Thoracic aorta (tissue), 2 donors: ENCODE results near the gene PAM. TPM values are rescaled to one million over a fixed set of nuclear protein-coding genes. Genes with fewer than 3 reads are reported as not detected.
"Not testable (repeated sequence)": the region's sequence is repeated elsewhere in the genome, so short reads cannot be mapped to it uniquely, and the experiment has no call there.

Source experiments
- ATAC-seq: fragments of 150-250 bp; one replicate; pipeline ENCODE4 v1.8.0; 2017; ENCODE audit warnings: low read depth; ENCODE audit not compliant: insufficient number of reproducible peaks, low FRiP score
- DNase-seq: peaks from one replicate; pipeline ENCODE4 v3.0.0-alpha.2; 2020; ENCODE audit warnings: low spot score
- H3K27ac ChIP-seq, 2 donors: fragments of 200-600 bp; sonication (generic); 1 replicate in 1 of 2; 2 replicates in 1 of 2; pipeline ENCODE4 v1.5.1; 2016; ENCODE audit warnings: mild to moderate bottlenecking in 2 of 2, moderate library complexity in 2 of 2
- H3K27me3 ChIP-seq: fragments of 200-600 bp; sonication (generic); replicated peaks from 2 replicates; pipeline ENCODE4 v1.6.0; 2016; ENCODE audit warnings: mild to moderate bottlenecking; ENCODE audit not compliant: insufficient read depth
- H3K36me3 ChIP-seq: fragments of 200-600 bp; sonication (generic); one replicate; pipeline ENCODE4 v1.5.1; 2016
- H3K4me1 ChIP-seq, 2 donors: fragments of 200-600 bp; sonication (generic); 1 replicate in 1 of 2; 2 replicates in 1 of 2; pipeline versions ENCODE4 v1.5.1 to v1.6.0; 2016; ENCODE audit warnings: low read depth in 2 of 2, mild to moderate bottlenecking in 1 of 2; ENCODE audit not compliant: control insufficient read depth in 1 of 2
- H3K4me3 ChIP-seq: fragments of 200-600 bp; sonication (generic); 2 replicates; pipeline ENCODE4 v1.5.1; 2016; ENCODE audit warnings: mild to moderate bottlenecking
- H3K9me3 ChIP-seq: fragments of 200-600 bp; sonication (generic); 2 replicates; pipeline ENCODE4 v1.5.1; 2016
- total RNA-seq, 2 donors: library from RNA; depleted of rRNA; stranded (reverse); fragments of >200 nt; gene quantifications; one replicate each; pipeline versions ENCODE4 v1.1.0 to v1.2.3, GENCODE V29; 2016
- TF ChIP-seq, protein P1 (sequence below): fragments of 200-600 bp; sonication (generic); IDR thresholded peaks from one replicate; pipeline ENCODE4 v1.5.1; 2019; ENCODE audit warnings: antibody characterized with exemption

Gene PAM
- total RNA-seq, 2 donors from 2014 or later = 571 to 806 TPM

DNA sequence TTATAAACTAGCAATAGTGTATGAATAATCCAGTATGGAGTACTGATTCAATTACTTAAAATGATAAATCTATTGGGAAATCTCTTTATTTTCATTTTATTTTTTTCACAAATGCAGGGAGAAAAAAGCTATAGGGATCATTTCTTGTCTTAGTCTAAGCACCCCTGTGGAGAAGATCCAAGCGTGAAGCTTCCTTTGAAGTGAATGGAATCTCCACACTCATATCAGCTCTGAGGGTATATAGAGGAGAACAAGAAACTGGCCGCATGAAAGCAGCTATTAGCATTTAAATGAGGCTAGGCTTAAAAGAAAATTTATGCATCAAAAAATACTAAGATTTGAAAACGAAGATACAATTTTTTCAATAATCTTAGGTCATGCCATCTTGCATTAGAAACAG lies 12.9 kb upstream of the PAM start:
- Histone ChIP-seq H3K4me3 (no peak overlapping the region), H3K9me3 (no peaks in the 10 kb centered on the region), H3K27me3 (no peaks in the 10 kb centered on the region), H3K36me3 (no peaks in the 10 kb centered on the region), H3K27ac (no peak overlapping the region), H3K4me1 (no peaks in the 10 kb centered on the region)
- no peak for DNase-seq
- ATAC-seq = no peak
- TF ChIP-seq, protein P1, sequence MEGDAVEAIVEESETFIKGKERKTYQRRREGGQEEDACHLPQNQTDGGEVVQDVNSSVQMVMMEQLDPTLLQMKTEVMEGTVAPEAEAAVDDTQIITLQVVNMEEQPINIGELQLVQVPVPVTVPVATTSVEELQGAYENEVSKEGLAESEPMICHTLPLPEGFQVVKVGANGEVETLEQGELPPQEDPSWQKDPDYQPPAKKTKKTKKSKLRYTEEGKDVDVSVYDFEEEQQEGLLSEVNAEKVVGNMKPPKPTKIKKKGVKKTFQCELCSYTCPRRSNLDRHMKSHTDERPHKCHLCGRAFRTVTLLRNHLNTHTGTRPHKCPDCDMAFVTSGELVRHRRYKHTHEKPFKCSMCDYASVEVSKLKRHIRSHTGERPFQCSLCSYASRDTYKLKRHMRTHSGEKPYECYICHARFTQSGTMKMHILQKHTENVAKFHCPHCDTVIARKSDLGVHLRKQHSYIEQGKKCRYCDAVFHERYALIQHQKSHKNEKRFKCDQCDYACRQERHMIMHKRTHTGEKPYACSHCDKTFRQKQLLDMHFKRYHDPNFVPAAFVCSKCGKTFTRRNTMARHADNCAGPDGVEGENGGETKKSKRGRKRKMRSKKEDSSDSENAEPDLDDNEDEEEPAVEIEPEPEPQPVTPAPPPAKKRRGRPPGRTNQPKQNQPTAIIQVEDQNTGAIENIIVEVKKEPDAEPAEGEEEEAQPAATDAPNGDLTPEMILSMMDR = no peak

DNA sequence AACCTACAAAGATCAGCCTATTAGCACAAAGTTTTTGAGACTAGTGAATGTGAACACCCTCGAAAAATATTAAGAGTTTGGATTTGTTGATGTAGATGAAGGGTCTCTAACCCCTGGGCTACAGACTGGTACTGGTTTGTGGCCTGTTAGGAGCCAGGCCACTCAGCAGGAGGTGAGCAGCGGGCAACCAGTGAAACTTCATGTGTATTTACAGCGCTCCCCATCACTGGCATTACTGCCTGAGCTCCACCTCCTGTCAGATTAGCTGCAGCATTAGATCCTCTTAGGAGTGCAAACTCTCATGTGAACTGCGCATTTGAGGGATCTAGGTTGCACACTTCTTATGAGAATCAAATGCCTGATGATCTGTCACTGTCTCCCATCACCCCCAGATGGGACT lies 11.2 kb upstream of the PAM start:
- no peaks in the 10 kb centered on the region for H3K9me3 ChIP-seq
- TF ChIP-seq, protein P1 = no peak
- ATAC-seq (no peak), DNase-seq (no peak)
- H3K4me3 ChIP-seq = no peak overlapping the region
- H3K36me3 ChIP-seq = no peaks in the 10 kb centered on the region
- H3K27me3 ChIP-seq = no peaks in the 10 kb centered on the region
- H3K4me1 ChIP-seq = no peaks in the 10 kb centered on the region
- H3K27ac ChIP-seq = no peak overlapping the region

DNA sequence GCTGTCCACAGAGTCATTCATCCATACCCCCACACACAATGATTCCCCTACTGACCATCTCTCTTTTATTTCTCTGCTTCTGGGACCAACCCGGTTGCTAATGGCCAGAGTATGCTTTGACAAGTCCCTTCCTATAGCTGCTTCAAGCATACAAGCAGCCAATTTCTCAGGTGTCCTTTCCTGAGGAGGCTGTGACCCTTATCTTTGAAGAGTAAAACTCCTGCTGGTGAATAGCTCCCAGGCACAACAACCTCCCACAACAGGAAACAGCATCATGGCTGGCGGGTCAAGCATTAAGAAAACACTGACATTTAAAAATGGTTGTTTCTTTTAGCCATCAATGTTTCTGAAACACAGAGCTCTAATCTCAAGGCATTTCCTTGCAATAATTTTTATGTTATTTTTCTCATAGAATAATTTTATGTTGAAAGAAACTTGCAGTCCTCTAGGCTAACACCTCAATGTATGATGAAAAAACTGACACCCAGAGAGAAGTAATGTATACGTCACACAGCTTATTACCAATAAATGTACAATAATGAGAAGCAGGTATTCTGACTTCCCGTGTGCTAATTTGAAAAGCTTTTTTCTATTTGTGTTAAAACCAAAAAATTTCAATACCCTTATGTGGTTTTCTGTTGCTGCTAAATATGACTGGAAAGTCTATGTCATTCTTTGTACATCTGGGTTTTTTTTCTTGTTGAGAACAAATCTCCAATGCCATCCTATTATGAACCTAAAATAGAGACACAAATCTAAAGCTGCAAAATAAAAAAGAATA lies 7.5 kb upstream of the PAM start:
- Histone ChIP-seq H3K27ac (no peak overlapping the region), H3K27me3 (no peaks in the 10 kb centered on the region), H3K9me3 (no peaks in the 10 kb centered on the region), H3K36me3 (no peaks in the 10 kb centered on the region), H3K4me3 (no peak overlapping the region), H3K4me1 (no peaks in the 10 kb centered on the region)
- TF ChIP-seq, protein P1 = no peak
- ATAC-seq (no peak), DNase-seq (no peak)

DNA sequence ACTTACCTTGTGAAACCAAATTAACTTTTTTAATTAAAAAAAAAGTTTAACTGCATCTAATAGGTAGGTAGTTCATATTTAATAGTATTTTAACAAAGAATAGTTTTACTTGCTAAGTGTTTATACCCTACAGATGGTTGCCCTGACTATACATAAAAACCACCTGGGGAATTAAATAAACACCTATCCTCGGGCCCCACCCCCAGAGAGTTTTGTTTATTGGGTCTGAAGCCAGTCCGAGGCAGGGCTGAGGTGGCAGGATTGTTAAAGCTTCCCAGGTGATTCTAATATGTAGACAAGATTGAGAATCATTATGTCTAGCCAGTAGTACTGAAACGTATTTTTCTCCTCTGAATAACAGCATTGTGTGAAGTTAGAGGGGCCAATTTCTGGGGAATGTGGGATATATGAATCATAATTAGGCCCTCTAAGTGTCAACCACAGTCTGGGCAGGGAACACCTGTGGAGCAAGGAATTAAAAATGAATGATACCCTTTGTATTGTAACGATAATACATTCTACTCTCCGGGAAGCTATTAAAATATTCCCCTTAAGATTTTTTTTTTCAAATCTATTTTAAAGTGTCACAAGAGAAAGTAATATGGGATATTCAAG lies 5.6 kb upstream of the PAM start:
- H3K36me3 ChIP-seq = no peaks in the 10 kb centered on the region
- no peak overlapping the region for H3K4me3 ChIP-seq
- no peaks in the 10 kb centered on the region for H3K9me3 ChIP-seq
- TF ChIP-seq, protein P1 = no peak
- H3K27ac ChIP-seq = no peak overlapping the region
- DNase-seq (no peak), ATAC-seq (no peak)
- H3K27me3 ChIP-seq = no peaks in the 10 kb centered on the region
- H3K4me1 ChIP-seq = peaks cover 6 to 7% of the 10 kb centered on the region in 2 donors

DNA sequence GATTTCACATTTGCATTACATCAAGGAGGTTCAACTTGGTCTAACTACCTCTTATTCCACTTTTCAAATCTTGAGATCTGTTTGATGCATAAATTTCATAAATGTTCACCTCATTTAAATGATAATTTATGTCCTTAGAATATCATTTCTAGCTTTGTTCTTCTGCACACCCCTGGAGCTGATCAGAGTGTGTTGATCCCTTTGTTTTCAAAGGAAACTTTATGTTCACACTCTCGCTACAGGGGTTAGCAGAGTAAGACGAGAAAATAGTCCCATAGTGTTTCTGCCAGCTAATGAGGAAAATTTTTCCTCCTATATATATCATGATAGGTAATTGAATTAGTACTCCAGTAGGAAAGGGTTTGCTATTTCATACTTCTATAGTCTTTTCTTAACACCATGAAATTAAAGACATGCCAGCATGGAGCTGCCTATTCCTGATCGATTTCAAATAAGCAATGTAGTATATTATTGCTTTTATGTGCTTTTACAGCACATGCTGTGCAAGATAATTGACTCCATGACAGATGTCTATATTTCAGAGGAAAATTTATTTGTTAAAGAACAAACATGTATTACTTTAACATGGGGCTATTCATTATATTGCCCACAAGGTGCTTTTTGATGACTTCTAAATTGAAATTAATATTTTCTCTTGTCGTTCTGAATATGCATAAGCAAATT lies 4.8 kb upstream of the PAM start:
- H3K27ac ChIP-seq = no peak overlapping the region
- H3K4me3 ChIP-seq = no peak overlapping the region
- H3K36me3 ChIP-seq = no peaks in the 10 kb centered on the region
- H3K27me3 ChIP-seq = no peaks in the 10 kb centered on the region
- TF ChIP-seq, protein P1 = no peak
- H3K4me1 ChIP-seq = peaks cover 6 to 10% of the 10 kb centered on the region in 2 donors
- ATAC-seq = no peak
- no peaks in the 10 kb centered on the region for H3K9me3 ChIP-seq
- DNase-seq = no peak

DNA sequence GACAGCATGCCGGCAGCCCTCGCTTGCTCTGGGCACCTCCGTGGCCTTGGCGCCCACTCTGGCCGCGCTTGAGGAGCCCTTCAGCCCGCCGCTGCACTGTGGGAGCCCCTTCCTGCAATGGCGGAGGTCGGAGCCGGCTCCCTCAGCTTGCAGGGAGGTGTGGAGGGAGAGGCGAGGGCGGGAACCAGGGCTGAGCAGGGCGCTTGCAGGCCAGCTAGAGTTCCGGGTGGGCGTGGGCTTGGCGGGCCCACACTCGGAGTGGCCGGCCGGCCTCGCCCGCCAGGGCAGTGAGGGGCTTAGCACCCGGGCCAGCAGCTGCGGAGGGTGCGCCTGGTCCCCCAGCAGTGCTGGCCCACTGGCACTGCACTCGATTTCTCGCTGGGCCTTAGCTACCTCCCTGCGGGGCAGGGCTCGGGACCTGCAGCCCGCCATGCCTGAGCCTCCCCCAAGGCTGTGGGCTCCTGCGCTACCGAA lies 3.2 kb upstream of the PAM start:
- H3K36me3 ChIP-seq, ATAC-seq, DNase-seq, H3K9me3 ChIP-seq, H3K4me3 ChIP-seq, H3K27ac ChIP-seq, H3K27me3 ChIP-seq: not testable (repeated sequence)
- H3K4me1 ChIP-seq = peaks cover 10 to 15% of the 10 kb centered on the region in 2 donors
